ENCODE measurements around the gene LPIN2. TPM values are rescaled to one million over a fixed set of nuclear protein-coding genes. Genes with fewer than 3 reads are reported as not detected.
A peak's percentile ranks its signal among the peaks of the same experiment; 100 is the strongest.

The LPIN2 gene
- total and polyA plus RNA-seq, 2 experiments from 2014 or later: 29.1 to 62.1 TPM

DNA sequence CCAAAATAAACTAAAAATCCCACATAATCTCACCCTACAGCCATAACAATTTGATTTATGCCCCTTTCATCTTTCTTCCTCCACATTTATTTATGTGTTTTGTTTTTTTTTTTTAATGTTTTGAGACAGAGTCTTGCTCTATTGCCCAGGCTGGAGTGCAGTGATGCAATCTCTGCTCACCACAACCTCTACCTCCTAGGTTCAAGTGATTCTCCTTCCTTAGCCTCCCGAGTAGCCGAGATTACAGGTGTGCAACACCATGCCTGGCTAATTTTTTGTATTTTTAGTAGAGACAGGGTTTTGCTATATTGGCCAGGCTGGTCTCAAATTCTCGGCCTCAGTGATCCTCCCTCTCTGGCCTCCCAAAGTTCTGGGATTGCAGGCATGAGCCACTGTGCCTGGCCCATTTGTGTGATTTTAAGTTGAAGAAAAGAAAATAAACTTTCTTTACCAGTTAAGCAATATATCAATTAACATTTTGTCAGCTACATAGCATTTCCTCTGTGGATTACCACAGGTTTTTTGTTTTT lies 35.9 kb upstream of the LPIN2 start:
- H3K9me2 ChIP-seq (replicated peaks; ENCODE audit: insufficient read depth): no peaks in the 10 kb centered on the region
- no peaks in the 10 kb centered on the region for H3K9me3 ChIP-seq (ENCODE audit: low read depth)
- H4K20me1 ChIP-seq (ENCODE audit: insufficient read depth, poor library complexity, severe bottlenecking): no peaks in the 10 kb centered on the region
- DNase-seq (ENCODE audit: low spot score): no peak
- no peak overlapping the region for H3K27ac ChIP-seq
- H2AFZ ChIP-seq: no peak overlapping the region
- no peaks in the 10 kb centered on the region for H3K36me3 ChIP-seq (replicated peaks; ENCODE audit: insufficient read depth, low read depth)
- H3K4me2 ChIP-seq: no peak overlapping the region
- WGBS (ENCODE audit: low lambda C conversion rate, missing lambda C conversion rate): 95% methylated on average over 3 of the region's 3 CpGs
- no peaks in the 10 kb centered on the region for H3K27me3 ChIP-seq
- no peak for TF ChIP-seq EZH2 (IDR thresholded peaks at IDR 0.05; ENCODE audit: borderline replicate concordance)
- no peak for TF ChIP-seq EZH2phosphoT487 (IDR thresholded peaks at IDR 0.05; ENCODE audit: low read depth, severe bottlenecking, unreplicated experiment)
- no peak for TF ChIP-seq CTCF (IDR thresholded peaks at IDR 0.05; ENCODE audit: poor library complexity)
- peaks cover 22% of the 10 kb centered on the region for H3K4me1 ChIP-seq (ENCODE audit: insufficient read depth)
- H3K79me2 ChIP-seq: no peaks in the 10 kb centered on the region
- H3K4me3 ChIP-seq: no peak overlapping the region

GRCh38 chr18:3048121-3048520 lies 35.2 kb upstream of the LPIN2 start:
- no peak overlapping the region for H3K27ac ChIP-seq
- no peaks in the 10 kb centered on the region for H4K20me1 ChIP-seq (ENCODE audit: insufficient read depth, poor library complexity, severe bottlenecking)
- no peak for DNase-seq (ENCODE audit: low spot score)
- no peaks in the 10 kb centered on the region for H3K27me3 ChIP-seq
- H3K4me3 ChIP-seq: no peak overlapping the region
- no peaks in the 10 kb centered on the region for H3K79me2 ChIP-seq
- TF ChIP-seq EZH2phosphoT487 (IDR thresholded peaks at IDR 0.05; ENCODE audit: low read depth, severe bottlenecking, unreplicated experiment) (no peak), CTCF (IDR thresholded peaks at IDR 0.05; ENCODE audit: poor library complexity) (no peak), EZH2 (IDR thresholded peaks at IDR 0.05; ENCODE audit: borderline replicate concordance) (no peak)
- no peaks in the 10 kb centered on the region for H3K9me2 ChIP-seq (replicated peaks; ENCODE audit: insufficient read depth)
- H3K9me3 ChIP-seq (ENCODE audit: low read depth): no peaks in the 10 kb centered on the region
- WGBS (ENCODE audit: low lambda C conversion rate, missing lambda C conversion rate): 69% methylated on average over 6 of the region's 6 CpGs
- peaks cover 28% of the 10 kb centered on the region for H3K4me1 ChIP-seq (ENCODE audit: insufficient read depth)
- no peak overlapping the region for H2AFZ ChIP-seq
- H3K36me3 ChIP-seq (replicated peaks; ENCODE audit: insufficient read depth, low read depth): no peaks in the 10 kb centered on the region
- H3K4me2 ChIP-seq: no peak overlapping the region

GRCh38 chr18:3046216-3046808 lies 33.4 kb upstream of the LPIN2 start:
- no peak for DNase-seq (ENCODE audit: low spot score)
- Histone ChIP-seq H3K9me3 (ENCODE audit: low read depth) (no peaks in the 10 kb centered on the region), H2AFZ (no peak overlapping the region), H3K4me3 (no peak overlapping the region), H3K9me2 (replicated peaks; ENCODE audit: insufficient read depth) (no peaks in the 10 kb centered on the region), H4K20me1 (ENCODE audit: insufficient read depth, poor library complexity, severe bottlenecking) (no peaks in the 10 kb centered on the region), H3K36me3 (replicated peaks; ENCODE audit: insufficient read depth, low read depth) (no peaks in the 10 kb centered on the region), H3K4me2 (no peak overlapping the region), H3K4me1 (ENCODE audit: insufficient read depth) (peaks cover 28% of the 10 kb centered on the region), H3K27me3 (no peaks in the 10 kb centered on the region), H3K79me2 (no peaks in the 10 kb centered on the region), H3K27ac (peak overlapping the region; percentile 68)
- TF ChIP-seq EZH2 (IDR thresholded peaks at IDR 0.05; ENCODE audit: borderline replicate concordance) (no peak), EZH2phosphoT487 (IDR thresholded peaks at IDR 0.05; ENCODE audit: low read depth, severe bottlenecking, unreplicated experiment) (no peak), CTCF (IDR thresholded peaks at IDR 0.05; ENCODE audit: poor library complexity) (no peak)
- 85% methylated on average over 4 of the region's 4 CpGs for WGBS (ENCODE audit: low lambda C conversion rate, missing lambda C conversion rate)
